Activated CD4-positive, CD25-positive, alpha-beta regulatory T cell treated with anti-CD3 and anti-CD28 coated beads, Interleukin-2, amount 50 U/mL, for 72 hours (primary cell): ENCODE measurements around the gene MEGF9.

ENCODE experiments used
- DNase-seq: peaks from one replicate; pipeline ENCODE4 v3.0.0; 2021

Gene MEGF9

DNA sequence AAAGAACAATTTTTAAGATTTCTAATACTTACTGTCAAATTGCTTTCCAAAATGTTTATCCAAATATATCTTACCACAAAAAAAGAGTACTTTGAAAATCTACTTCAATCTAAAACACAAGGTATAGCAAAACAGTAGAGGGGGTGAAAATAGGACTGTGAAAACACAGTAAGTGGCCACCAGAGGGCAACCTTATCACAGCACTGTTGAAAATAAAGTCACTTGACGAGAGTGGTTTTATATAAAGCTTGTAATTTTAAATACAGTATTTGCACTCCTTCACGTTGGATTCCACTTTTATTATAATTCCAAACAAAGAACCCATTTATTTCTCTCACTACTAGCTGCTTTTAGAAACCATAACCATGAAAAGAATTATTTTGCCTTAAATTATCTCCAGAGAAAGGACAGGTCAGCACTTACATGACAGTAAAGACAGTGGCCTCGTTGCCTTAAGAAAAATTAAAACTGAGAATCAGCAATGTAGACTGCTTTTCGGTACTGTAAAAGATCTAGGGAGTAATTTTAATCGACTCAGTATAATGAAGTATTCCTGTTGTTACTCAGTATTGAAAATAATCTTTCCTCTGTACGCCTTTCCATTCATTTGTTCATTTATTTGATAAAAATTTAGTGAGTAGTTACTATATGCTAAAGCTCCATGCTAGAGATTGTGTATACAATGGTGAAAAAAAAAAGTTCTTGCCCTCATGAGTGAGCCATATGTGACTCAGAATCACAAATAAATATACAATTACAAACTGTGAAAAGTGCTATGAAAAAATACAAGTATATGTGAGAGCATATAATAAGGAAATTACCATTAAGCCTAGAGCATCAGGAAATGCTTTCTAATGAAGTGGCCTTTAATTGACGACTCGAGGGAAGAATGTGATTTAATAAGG, 94.3 kb downstream of the MEGF9 start:
- peak; percentile 40 for DNase-seq

DNA sequence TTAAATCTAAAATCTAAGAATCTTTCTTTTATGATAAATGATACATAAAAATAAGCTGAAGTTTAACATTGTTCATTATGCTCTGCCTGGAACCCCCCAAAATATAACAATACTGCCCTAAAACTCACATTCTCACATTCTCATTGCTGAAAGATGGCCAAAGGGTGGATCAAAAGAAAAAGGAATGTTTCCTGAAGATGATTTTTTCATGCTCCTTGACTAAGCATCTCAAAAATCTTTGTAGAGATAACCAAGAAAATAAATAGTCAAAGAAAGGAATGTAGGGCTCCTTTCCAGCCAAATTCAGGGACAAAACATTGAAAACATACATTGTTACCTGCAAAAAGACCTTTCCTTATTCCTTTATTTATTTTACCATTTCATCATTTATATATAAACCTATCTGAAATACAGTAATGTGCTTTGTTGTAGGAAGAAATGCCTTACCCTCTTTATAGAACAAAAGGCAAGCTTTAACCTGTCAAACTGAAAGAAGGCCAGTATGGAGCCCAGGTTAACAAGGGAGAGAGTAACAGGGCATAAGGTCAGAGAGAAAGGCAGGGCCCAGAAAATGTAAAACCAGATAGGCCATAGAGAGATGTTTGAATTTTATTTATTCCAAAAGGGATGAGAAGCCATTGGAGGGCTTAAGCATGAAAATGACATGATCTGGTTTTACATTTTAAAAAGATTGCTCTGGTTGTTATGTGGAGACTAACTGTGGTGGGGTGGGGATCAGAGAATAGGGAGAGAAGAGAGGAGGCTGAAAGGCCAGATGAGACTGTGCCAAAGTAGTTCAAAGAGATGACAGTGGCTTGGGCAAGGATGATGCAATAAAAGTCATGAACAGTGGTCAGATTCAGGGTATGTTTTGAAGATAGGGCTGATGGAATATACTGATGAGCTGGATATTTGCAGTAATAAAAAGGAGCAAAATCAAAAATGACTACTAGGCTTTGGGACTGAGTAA, 97.0 kb downstream of the MEGF9 start:
- no peak for DNase-seq

DNA sequence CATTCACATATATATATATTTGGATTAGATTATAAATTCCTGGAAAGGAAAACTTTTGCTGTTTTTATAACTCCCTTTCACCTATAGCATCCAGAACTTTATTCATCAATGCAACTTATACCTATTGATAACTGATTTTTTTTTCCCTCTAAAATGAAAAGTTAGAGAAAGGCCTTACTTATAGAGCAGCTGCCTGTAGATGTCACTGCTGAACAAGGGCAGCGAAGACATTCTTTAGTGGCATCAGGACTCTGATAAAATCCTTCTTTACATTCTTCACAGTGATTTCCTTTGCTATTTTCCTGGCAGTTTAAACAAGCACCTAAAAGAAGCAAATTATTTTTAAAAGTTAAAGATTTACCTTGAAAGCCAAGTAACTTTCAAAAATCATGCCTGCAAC, 102.1 kb downstream of the MEGF9 start:
- no peak for DNase-seq

DNA sequence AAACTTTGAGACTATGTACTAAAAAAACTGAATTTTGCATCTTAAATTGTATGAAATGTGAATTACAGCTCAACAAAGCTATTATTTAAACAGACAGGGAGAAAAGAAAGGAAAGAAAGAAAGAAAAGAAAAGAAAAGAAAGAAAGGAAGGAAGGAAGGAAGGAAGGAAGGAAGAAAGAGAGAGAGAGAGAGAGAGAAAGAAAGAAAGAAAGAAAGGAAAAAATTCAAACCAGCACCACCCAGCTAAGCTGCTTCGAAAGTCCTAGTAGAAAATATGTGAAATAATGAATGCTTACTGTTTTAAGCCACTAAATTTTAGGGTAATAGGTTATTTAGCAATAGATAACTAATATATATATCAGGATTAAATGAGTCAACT, 102.6 kb downstream of the MEGF9 start:
- DNase-seq = no peak

DNA sequence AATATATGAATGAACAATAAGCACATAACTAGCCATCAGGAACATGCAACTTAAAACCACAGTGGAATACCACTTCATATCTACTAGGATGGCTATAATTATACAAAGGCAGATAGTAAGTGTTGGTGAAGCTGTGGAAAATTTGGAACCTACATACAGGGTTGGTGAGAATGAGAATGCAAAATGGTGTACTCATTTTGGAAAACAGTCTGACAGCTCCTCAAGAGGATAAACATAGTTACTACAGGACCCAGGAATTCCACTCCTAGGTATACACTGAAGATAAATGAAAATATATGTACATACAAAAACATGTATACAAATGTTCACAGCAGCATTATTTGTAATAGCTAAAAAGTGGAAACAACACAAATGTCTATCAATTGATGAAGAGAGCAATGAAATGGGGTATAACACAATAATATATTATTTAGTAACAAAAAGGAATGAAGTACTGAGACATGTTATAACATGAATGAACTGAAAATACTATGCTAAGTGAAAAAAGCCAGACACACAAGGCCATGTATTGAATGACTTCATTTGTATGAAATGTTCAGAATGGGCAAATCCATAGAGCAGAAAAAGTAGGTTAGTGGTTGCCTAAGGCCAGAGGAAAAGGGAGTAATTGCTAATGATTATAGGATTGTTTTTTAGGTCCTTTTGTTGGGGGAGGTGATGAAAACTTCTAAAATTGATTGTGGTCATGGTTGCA, 103.1 kb downstream of the MEGF9 start:
- no peak for DNase-seq

DNA sequence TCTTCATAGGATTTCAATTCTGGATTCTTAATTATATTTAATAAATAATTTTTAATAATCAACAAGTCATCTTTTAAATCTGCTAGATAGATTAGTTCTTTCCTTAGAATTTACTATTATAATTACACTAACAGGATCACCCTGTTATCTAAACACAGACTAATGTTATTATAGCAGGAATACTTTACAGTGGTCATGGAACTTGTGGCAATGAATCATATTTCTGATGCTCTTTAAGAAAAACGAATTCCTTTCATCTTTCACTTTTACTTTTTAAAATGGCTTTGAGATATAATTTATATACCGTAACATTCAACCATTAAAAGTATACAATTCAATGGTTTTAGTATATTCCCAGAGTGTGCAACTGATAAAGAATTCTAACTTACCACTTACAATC, 104.6 kb downstream of the MEGF9 start:
- DNase-seq = no peak

DNA sequence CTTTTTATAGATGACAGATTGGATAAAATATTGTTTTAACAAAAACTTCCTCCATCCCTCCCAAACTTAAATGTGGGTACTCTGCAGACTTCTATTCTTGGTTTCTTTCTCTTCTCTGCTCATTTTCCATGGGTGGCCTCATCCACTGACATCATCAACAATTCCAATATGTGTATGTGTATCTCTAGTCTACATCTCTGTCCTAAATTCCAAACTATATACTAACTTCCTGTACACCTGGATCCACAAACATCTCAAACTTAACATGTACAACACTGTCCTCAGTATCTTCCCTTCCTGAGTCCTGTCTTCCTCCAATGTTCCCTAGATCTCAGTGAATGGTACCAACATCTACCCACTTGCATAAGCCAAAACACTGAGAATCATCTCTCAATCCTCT, 105.8 kb downstream of the MEGF9 start:
- no peak for DNase-seq

DNA sequence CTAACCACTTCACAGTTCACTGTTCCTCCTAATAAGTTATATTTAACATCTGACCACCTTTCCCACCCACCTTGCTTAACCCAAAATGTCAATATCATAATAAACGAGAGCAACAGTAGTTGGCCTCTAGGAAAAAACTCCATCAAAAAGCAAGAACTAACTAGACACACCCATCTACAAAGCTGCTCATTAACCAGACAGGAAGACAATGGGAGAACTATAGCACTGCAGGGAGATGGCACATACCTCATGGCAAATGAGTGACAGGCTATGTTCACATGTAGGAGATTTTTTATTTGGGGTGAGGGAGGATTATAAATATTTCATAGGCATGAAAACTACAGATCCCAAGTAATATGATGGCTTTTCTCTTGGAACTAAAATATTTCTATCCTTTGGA, 110.7 kb downstream of the MEGF9 start:
- DNase-seq = no peak

DNA sequence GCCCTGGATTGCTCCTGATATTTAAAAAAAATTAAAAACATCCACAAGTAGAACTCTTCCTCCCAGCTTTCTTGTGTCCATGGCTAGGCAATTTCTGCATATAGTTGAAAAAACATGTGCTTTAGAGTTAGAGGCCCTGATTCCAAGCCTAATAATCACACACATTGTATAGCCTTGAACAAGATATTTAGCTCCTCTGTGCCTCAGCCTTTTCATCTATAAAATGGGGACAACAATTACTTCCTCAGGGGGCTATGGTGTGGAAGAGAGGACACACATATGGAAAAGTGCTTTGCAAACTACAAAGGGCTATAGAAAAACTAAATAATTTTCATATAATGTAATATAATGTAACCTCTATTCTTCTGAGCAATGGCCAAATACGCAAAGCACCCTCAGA, 111.3 kb downstream of the MEGF9 start:
- no peak for DNase-seq

DNA sequence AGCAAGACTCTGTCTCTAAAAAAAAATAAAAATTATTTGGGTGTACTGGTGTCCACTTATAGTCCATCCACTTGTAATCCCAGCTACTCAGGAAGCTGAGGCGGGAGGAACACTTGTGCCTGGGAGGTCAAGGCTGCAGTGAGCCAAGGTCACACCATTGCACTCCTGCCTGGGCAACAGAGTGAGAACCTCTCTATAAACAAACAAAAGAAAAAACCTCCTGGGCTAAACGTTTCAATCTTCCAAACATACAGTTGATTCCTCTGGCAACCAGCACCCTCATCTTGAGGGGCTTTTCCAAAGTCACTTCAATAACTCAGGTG, 120.4 kb downstream of the MEGF9 start:
- DNase-seq = no peak

DNA sequence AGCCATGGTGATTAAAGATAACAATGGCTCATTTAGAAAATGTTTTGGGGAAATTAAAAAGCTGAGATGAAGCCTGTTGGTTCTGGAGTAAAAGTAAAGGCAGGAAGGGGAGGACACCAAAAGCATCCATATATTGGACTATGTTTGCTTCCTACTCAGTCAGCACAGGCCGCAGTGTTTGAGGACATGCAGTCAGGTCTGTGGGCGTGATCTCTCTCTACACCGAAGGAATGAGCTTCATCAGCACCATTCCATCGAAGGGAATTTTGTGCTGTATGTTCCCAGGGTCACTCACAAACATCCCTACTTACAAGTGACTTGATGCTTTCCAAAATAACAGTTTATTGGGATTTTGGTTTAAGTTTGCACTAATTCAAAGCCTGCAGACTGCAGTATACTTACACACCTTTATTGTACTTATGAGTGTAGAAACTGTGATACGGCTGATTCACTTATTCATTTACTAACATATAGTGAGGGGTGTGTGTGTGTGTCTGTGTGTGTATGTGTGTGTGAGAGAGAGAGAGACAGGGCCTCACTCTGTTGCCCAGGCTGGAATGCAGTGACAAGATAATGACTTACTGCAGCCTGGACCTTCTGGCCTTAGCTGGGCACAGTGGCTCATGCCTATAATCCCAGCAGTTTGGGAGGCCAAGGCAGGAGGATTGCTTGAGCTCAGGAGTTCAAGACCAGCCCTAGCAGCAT, 120.9 kb downstream of the MEGF9 start:
- DNase-seq = no peak

DNA sequence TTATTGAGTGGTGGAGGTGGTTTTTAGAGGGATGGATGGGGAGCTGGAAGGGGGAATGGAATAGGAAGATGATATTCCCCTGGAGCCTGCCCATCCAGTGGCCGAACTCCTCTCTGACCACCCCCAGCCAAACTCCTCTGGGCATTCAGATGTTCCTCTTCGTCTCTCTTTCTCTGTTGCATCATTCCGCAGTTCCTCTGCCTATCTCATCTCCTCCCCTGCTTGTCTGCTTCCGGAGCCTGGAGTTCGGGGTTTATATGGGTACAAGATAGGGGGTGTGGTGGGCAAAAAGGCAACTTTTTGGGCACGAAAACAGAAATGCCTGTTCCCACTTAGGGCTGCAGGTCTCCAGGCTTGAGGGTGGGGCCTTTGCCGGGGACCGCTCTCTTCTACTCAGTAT, 122.1 kb downstream of the MEGF9 start:
- no peak for DNase-seq

DNA sequence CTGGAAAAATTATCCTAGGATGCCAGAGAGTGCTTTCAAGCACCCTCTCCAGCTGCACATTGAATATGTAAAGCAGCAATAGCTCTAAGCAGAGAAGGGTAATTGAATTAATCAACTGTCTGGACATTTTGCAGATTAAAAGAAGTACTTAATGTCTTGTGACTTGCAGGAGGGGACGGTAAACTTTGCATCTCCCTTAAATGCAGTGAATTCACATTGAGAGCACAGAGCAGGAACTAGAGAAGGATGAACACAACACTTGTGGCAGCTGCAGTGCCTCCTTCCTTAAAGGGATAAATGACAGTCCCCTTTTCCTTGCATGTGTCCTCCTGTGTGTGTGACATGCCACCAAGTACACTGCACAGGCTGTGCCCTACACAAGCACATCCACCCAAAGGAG, 126.9 kb downstream of the MEGF9 start:
- no peak for DNase-seq

DNA sequence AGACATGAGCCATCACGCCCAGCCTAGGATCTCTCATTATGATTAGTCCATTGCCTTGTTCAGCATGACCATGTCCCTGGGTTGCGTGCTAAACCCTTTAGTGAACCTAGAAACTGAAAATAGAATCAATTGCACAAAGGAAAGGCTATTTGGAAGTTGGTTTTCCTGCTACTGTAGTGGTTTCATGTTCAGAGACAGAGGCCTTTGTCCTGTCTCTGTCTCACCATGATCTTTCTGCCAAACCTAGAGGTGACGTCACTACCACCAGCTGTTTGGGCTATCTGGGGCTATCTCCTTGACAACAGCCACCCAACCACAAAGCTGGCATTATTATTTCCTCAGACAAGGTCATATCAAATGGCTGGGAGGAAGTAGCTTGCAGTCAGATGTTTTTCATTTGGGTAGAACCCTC, 130.3 kb downstream of the MEGF9 start:
- no peak for DNase-seq

DNA sequence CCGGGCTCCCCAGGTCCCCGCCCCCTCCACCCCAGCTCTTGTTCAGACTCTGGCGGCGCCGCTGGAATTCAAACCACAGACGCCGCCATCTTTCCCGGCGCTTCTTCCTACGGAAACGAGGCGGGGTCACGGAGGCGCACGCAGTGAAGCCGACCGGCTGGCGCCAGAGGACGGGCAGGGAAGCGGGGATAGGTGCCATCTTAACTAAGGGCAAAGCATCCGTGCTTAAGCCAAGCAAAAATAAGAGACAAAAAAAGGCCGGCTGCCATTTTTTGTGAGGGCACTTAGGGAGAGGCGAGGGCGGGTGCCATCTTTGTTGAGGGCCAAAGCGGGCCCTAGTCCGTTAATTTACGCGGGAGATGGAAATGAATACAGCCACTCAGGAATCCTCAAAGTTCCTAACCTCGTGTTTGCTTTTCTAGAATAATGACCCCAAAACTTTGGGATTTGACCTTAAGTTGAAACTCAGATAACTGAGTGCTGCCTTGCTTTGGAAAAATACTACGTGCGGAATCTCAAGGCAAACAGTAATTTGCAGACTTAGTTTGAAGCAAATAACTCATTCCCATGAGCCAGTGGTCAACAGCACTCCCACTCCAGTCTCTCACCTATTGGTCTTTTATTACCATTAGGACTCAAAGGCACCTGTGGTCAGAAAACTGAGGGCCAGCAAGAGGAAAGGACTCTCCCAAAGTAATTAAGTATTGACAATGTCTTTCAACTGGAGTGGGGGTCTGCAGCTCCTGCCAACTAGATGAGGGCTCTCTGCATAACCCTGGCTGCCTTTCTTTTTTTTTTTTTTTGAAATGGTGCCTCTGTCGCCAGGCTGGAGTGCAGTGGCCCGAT, 134.0 kb downstream of the MEGF9 start, which contains the start of gene CDK5RAP2:
TSS of gene CDK5RAP2 (minus strand) at position 117 of the 846 bp plus-strand sequence. CDS start 189 bp downstream, outside the sequence.
- DNase-seq = peak; percentile 87

DNA sequence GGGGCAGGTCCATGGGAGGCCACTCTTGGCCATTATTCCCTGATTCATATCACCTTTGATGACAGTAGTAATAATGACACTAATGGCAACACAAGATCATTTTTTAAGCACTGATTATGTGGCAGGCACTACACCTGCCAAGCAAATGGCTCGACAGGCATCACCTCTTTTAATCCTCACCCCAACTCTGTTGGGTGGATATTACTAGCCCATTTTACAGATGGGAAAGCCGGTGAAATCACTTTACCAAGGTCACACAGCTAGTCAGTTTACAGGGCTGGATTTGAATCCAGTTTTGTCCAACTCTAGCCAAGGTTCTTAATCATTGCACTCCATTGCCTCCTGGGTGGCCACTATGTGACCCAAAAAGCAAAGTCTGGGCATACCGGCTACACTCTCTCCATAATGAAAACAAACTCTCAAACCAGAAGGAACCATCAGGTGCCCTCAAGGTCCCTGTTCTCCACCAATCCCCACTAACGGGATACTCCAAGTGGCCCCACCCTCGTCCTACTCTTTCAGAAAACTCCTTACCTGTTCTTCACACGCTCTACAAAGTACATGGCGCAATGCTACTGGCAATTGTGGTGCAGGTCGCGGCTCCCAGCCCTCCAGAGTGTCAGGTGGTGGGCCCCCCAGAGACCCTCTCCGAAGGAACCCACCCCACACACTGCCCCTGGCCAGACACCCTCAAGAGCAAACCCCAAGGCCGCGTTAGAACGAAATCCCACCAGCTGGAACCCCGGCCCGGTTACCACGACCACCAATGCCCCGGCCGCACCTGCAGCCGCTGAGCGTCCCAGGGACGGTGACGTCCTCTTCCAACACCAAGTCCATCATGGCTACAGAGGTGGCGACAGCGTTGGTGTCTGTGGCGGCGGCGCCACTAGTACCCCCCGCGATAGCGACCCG, 134.9 kb downstream of the MEGF9 start:
- no peak for DNase-seq

DNA sequence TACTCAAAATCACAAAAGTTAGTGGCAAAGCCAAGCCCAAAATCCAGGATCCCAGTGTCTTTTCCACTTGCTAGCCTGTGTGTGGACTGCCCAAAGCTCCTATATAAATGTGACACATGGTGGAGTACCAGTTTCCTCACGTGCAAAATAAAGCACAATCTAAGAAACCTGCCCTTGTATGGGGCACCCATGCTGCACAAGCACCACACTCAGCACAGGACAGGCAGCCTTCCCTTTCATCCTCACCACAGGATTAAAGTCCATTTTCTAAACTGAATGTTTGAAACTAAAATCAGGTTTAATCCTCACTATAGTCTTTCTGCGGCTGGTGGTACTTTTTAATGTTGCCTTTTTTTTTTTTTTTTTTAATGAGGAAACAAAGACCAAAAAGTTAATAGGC, 139.8 kb downstream of the MEGF9 start:
- DNase-seq = no peak

DNA sequence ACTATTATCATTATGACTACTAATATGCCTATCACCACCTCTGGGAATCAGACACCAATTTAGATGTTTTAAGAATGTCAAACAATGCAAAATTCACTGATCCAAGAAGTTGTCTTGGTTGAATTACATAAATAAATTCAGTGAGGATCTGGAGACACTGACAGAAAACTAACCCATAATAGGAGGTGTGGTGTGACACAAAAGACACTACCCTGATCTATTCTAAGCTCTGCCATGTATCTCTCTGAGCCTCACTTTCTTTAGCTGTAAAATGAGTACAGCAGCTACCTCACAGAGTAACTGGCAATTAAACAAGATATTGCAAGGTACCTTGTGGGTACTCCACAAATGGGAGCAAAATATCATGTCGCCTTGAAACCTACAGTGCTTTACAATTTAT, 141.8 kb downstream of the MEGF9 start:
- DNase-seq = no peak

DNA sequence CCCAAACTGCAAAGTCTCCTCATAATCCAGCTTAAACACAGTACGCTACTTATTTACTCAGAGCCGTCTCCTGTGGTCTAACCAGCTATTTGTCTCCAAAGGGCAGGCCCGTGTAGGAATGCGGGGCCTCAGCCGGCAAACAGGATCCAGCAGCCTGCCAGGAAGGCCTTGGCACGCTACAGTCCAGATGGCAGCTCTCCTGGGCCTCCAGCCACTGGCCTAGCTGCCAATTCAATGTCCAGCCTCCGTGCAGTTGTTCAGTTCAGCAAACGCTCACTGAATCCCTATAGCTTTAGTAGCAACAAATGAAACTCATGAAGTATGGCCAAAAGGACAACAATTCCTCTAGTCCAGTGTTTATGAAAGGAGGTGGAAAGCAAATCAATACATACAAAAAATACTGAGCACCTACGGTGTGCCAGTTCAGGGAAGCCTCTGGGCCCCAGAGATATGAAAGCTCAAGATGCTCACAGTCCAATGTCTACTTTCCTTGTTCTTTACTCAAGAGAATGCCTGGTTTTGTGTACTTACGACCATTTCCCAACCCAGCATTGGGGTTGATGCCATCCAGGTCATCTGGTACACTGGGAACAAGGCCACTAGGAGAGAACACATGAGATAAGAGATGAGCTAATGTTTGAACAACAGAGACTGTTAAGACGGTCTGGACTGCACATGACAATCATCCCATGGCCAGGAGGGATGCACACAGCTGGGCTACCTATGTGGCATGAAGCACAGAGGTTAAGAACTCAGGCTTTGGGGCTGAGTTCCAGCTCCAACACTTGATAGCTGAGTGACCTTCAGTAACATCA, 142.6 kb downstream of the MEGF9 start:
- no peak for DNase-seq

DNA sequence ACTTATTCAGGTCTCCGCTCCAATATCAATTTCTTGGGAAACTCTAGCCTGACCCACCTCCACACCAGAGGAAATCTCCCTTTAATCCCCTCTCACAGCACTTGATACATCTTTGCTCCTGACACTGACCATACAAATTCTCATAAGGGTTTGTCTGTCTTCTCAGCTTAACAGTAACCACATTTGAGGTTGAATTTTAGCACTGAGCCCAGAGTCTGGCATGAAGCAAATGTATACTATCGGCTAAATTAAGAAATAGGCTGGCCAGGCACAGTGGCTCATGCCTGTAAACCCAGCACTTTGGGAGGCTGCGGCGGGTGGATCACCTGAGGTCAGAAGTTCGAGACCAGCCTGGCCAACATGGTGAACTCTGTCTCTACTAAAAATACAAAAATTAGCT, 144.0 kb downstream of the MEGF9 start:
- DNase-seq = no peak
